Measurements from ENCODE around the gene C1orf21.

The C1orf21 gene

DNA sequence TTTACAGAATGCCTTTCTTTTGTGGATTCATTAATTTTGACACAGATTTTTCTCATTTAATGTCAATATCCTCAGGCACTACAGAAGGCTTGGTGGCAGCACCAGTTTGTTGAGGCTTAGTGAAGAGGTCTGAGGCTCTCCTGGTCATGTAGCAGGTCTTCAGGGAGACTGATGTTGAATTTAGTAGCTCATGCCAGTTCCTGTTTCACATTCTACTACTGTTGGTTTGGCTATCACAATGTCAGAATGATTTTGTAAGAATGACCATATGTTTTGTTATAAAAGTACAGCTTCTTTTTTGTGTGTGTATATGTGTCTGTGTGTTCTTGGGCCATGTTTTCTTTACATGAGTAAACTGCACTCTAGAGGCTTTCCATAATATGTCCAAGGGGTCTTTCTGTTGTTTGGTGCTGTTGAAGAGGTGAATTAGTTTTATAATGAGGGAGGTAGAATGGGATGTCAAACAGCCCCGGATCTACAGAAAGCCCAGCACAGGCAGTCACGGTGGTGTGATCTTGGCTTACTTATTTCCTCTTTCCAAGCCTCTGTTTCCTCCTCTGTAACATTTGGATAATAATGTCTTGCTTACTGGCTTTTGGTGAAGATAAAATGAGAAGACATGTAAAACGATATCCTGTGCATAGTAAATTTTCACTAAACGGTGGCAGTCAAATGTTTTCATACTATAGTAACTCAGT lies 32.0 kb downstream of the C1orf21 start:
- no peak overlapping the region for H3K4me3 ChIP-seq (ENCODE audit: low read depth, low read length, poor library complexity, severe bottlenecking)
- H3F3A ChIP-seq (ENCODE audit: insufficient read depth, low read length), result no peaks in the 10 kb centered on the region
- H3K4me1 ChIP-seq (ENCODE audit: insufficient read depth, low read length, severe bottlenecking), result no peaks in the 10 kb centered on the region
- no peaks in the 10 kb centered on the region for H4K20me1 ChIP-seq (ENCODE audit: insufficient read depth, low read length)
- no peaks in the 10 kb centered on the region for H3K27me3 ChIP-seq (ENCODE audit: insufficient read depth, low read length)
- H3K9me3 ChIP-seq (ENCODE audit: low read length), result no peaks in the 10 kb centered on the region
- no peaks in the 10 kb centered on the region for H3K9me2 ChIP-seq (ENCODE audit: low read depth, low read length)
- H3K79me2 ChIP-seq (ENCODE audit: insufficient read depth, low read length), result no peaks in the 10 kb centered on the region
- no peak overlapping the region for H3K27ac ChIP-seq (ENCODE audit: low read depth, low read length, poor library complexity, severe bottlenecking)
- H3K4me2 ChIP-seq (ENCODE audit: low read length), result no peak overlapping the region
- H3K36me3 ChIP-seq (ENCODE audit: insufficient read depth, low read length), result no peaks in the 10 kb centered on the region
- TF ChIP-seq EZH2 (IDR thresholded peaks at IDR 0.05; ENCODE audit: borderline replicate concordance, low read length), result no peak
- TF ChIP-seq, protein P1, sequence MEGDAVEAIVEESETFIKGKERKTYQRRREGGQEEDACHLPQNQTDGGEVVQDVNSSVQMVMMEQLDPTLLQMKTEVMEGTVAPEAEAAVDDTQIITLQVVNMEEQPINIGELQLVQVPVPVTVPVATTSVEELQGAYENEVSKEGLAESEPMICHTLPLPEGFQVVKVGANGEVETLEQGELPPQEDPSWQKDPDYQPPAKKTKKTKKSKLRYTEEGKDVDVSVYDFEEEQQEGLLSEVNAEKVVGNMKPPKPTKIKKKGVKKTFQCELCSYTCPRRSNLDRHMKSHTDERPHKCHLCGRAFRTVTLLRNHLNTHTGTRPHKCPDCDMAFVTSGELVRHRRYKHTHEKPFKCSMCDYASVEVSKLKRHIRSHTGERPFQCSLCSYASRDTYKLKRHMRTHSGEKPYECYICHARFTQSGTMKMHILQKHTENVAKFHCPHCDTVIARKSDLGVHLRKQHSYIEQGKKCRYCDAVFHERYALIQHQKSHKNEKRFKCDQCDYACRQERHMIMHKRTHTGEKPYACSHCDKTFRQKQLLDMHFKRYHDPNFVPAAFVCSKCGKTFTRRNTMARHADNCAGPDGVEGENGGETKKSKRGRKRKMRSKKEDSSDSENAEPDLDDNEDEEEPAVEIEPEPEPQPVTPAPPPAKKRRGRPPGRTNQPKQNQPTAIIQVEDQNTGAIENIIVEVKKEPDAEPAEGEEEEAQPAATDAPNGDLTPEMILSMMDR (IDR thresholded peaks at IDR 0.05; ENCODE audit: low read length), result no peak
- H3K9ac ChIP-seq (ENCODE audit: low read length), result no peak overlapping the region
- no peak overlapping the region for H2AFZ ChIP-seq (ENCODE audit: low read length)

DNA sequence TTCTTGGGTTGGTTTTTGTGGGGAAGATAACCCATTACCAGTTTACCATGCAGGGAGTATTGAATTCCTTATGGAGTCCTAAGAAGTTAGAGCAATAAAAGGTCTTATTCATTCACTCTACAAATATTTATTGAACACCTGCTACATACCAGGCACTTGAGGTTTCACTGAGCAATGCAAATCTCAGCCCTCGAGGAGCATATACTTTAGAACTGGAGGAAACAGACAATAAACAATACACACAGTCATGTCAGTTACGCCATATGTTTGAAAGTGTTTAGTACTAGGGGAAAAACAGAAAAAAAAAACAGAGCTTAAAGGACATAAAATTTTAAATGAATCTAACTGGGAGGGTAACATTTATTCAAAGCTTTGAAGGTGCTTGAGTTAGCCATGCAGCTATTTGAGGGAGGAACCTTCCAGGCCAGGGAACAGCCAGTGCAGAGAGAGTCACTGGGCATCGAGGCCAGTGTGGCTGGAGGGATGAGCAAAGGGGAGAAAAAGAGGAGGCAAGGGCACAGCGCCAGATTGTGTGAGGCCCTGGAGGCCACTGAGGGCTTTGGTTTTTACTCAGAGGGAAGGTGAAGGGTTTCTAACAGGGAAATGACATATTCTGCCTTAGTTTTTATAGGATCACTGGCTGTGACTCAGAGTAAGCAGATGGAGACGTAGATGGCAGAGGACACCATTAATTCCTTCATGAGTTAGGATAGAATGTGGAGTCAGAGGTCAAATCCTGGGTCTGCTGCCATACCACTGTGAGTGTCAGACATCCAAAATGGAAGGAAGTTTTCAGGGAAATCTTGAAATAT lies 32.7 kb downstream of the C1orf21 start:
- Histone ChIP-seq H4K20me1 (ENCODE audit: insufficient read depth, low read length) (no peaks in the 10 kb centered on the region), H3K9me2 (ENCODE audit: low read depth, low read length) (no peaks in the 10 kb centered on the region), H3K9me3 (ENCODE audit: low read length) (no peaks in the 10 kb centered on the region), H3K9ac (ENCODE audit: low read length) (no peak overlapping the region), H3K27ac (ENCODE audit: low read depth, low read length, poor library complexity, severe bottlenecking) (no peak overlapping the region), H2AFZ (ENCODE audit: low read length) (no peak overlapping the region), H3K4me2 (ENCODE audit: low read length) (no peak overlapping the region), H3K4me1 (ENCODE audit: insufficient read depth, low read length, severe bottlenecking) (no peaks in the 10 kb centered on the region), H3K36me3 (ENCODE audit: insufficient read depth, low read length) (no peaks in the 10 kb centered on the region), H3K79me2 (ENCODE audit: insufficient read depth, low read length) (no peaks in the 10 kb centered on the region), H3K27me3 (ENCODE audit: insufficient read depth, low read length) (no peaks in the 10 kb centered on the region), H3K4me3 (ENCODE audit: low read depth, low read length, poor library complexity, severe bottlenecking) (no peak overlapping the region), H3F3A (ENCODE audit: insufficient read depth, low read length) (no peaks in the 10 kb centered on the region)
- TF ChIP-seq, protein P1 (IDR thresholded peaks at IDR 0.05; ENCODE audit: low read length), result no peak
- TF ChIP-seq EZH2 (IDR thresholded peaks at IDR 0.05; ENCODE audit: borderline replicate concordance, low read length), result no peak

DNA sequence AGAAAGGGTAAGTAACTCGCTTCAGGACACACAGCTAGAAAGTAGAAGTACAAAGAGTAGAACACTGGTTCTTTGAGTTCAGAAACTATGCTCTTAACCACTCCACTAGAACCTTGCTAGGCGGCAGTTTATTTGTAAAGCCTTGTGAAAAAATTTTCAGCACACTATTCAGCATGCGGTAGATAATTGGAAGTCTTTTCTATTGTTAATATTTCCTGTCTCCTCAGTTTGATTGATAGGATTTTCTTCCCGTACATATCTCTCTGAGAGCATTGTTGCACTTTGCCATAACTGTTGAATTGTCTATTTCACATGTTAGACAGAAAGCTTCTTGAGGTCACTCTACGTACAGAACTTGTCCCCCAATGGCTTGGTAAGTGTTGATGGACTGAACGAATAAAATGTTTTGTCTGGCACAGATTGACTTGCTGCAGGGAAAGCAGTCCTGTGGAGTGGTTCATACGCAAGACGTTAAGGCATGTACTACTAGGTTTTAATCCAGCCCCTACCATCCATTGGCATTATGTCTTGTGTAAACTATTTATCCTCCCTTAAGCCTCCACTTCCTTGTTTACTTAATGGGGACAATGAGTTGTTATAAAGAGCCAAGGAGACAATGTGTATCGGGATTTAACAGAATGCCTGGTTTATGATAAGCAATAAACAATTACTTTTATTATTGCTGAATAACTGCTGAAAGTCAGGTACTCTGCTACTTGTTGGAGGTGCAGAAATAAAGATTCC lies 35.8 kb downstream of the C1orf21 start:
- H3K79me2 ChIP-seq (ENCODE audit: insufficient read depth, low read length), result no peaks in the 10 kb centered on the region
- no peaks in the 10 kb centered on the region for H3K27me3 ChIP-seq (ENCODE audit: insufficient read depth, low read length)
- H3K4me1 ChIP-seq (ENCODE audit: insufficient read depth, low read length, severe bottlenecking), result no peaks in the 10 kb centered on the region
- no peaks in the 10 kb centered on the region for H3K9me3 ChIP-seq (ENCODE audit: low read length)
- no peaks in the 10 kb centered on the region for H4K20me1 ChIP-seq (ENCODE audit: insufficient read depth, low read length)
- TF ChIP-seq, protein P1 (IDR thresholded peaks at IDR 0.05; ENCODE audit: low read length), result no peak
- no peak for TF ChIP-seq EZH2 (IDR thresholded peaks at IDR 0.05; ENCODE audit: borderline replicate concordance, low read length)
- no peaks in the 10 kb centered on the region for H3K36me3 ChIP-seq (ENCODE audit: insufficient read depth, low read length)
- H2AFZ ChIP-seq (ENCODE audit: low read length), result no peak overlapping the region
- H3K4me2 ChIP-seq (ENCODE audit: low read length), result no peak overlapping the region
- H3F3A ChIP-seq (ENCODE audit: insufficient read depth, low read length), result no peaks in the 10 kb centered on the region
- no peak overlapping the region for H3K4me3 ChIP-seq (ENCODE audit: low read depth, low read length, poor library complexity, severe bottlenecking)
- no peak overlapping the region for H3K9ac ChIP-seq (ENCODE audit: low read length)
- H3K27ac ChIP-seq (ENCODE audit: low read depth, low read length, poor library complexity, severe bottlenecking), result no peak overlapping the region
- no peaks in the 10 kb centered on the region for H3K9me2 ChIP-seq (ENCODE audit: low read depth, low read length)
